K562 (cell line): ENCODE measurements around the gene RNU6-9. TPM values are rescaled to one million over a fixed set of nuclear protein-coding genes. Genes with fewer than 3 reads are reported as not detected.

ENCODE experiments used
- ARID1B ChIP-seq: fragments of 450-650 bp; IDR thresholded peaks from 2 replicates; pipeline ENCODE4 v1.6.1; 2016; ENCODE audit warnings: antibody characterized with exemption, mild to moderate bottlenecking, inconsistent platforms
- ETS1 ChIP-seq: conservative IDR thresholded peaks from 2 replicates; pipeline ENCODE4 v1.6.1; 2011; ENCODE audit warnings: low read depth, mild to moderate bottlenecking, low read length; ENCODE audit not compliant: control insufficient read depth
- ETS2 ChIP-seq: IDR thresholded peaks from 2 replicates; pipeline ENCODE4 v1.6.1; 2016; ENCODE audit warnings: borderline replicate concordance, missing genetic modification characterization, mild to moderate bottlenecking, moderate library complexity, missing compliant biosample characterization; ENCODE audit not compliant: poor library complexity, severe bottlenecking
- KLF10 ChIP-seq: fragments of 250-450 bp; sonication (Bioruptor Pico); IDR thresholded peaks from 2 replicates; pipeline ENCODE4 v1.6.1; 2021; ENCODE audit warnings: matching md5 sums
- MCM2 ChIP-seq: fragments of 450-650 bp; IDR thresholded peaks from 2 replicates; pipeline ENCODE4 v1.6.1; 2017; ENCODE audit warnings: low read depth, mild to moderate bottlenecking
- PRDM10 ChIP-seq: fragments of 450-650 bp; IDR thresholded peaks from 2 replicates; pipeline ENCODE4 v1.6.1; 2018; ENCODE audit not compliant: partially characterized antibody
- RBFOX2 ChIP-seq: fragments of 200-400 bp; formaldehyde crosslinking; IDR thresholded peaks from 2 replicates; pipeline ENCODE4 v1.6.1; 2017; ENCODE audit warnings: low read depth, mild to moderate bottlenecking, low read length, moderate library complexity
- UBTF ChIP-seq, 2 experiments: IDR thresholded peaks; 2 replicates each; pipeline ENCODE4 v1.6.1; 2012; ENCODE audit warnings: improper control_type of control experiment in 2 of 2, low read depth in 2 of 2, low read length in 2 of 2, borderline replicate concordance in 1 of 2
- polyA plus RNA-seq, 8 experiments: library from polyadenylated mRNA; depleted of rRNA in 4 of 8; stranded (reverse) in 5 of 8; unstranded in 3 of 8; fragments of >200 nt; fragmentation: Nextera tagmentation in 2 of 8; fragmentation: Illumina TruSeq in 1 of 8; extraction: Ambion mirVana in 2 of 8; extraction: Trizol in 1 of 8; gene quantifications; 2 replicates each; pipeline versions ENCODE4 v1.2.1 to v1.2.3, GENCODE V29; 2011 to 2014; ENCODE audit warnings: inconsistent platforms in 1 of 8, missing spikeins in 1 of 8
- total RNA-seq, 7 experiments: library from RNA; depleted of rRNA in 6 of 7; stranded (reverse); fragments of >200 nt in 6 of 7; fragmentation: Illumina TruSeq in 2 of 7; extraction: Trizol in 2 of 7; gene quantifications; 2 replicates each; pipeline versions ENCODE4 v1.2.1 to v1.2.3, GENCODE V29; 2011 to 2021; ENCODE audit warnings: low replicate concordance in 1 of 7
- TF ChIP-seq, protein P1 (sequence below): sonication (generic); formaldehyde crosslinking; IDR thresholded peaks from 2 replicates; pipeline ENCODE4 v1.8.1; 2023; ENCODE audit warnings: mild to moderate bottlenecking, missing genetic modification reagents

The RNU6-9 gene
- total and polyA plus RNA-seq, 9 of the 15 experiments (the other 6 are each of a cell fraction or from before 2014, with no cell fraction given) = not detected

- TF ChIP-seq RBFOX2 (peak; percentile 38), ETS1 (no peak), MCM2 (no peak), PRDM10 (peak; percentile 20), ETS2 (no peak), KLF10 (no peak), UBTF (IDR thresholded peaks at IDR 0.05; ENCODE audit: borderline replicate concordance in 1 of 2, low read depth in 2 of 2, low read length in 2 of 2) (no peak), ARID1B (no peak)
- TF ChIP-seq, protein P1, sequence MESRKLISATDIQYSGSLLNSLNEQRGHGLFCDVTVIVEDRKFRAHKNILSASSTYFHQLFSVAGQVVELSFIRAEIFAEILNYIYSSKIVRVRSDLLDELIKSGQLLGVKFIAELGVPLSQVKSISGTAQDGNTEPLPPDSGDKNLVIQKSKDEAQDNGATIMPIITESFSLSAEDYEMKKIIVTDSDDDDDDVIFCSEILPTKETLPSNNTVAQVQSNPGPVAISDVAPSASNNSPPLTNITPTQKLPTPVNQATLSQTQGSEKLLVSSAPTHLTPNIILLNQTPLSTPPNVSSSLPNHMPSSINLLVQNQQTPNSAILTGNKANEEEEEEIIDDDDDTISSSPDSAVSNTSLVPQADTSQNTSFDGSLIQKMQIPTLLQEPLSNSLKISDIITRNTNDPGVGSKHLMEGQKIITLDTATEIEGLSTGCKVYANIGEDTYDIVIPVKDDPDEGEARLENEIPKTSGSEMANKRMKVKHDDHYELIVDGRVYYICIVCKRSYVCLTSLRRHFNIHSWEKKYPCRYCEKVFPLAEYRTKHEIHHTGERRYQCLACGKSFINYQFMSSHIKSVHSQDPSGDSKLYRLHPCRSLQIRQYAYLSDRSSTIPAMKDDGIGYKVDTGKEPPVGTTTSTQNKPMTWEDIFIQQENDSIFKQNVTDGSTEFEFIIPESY = 0 out of 2 replicates have a peak, but pooled peaks have one; percentile 35
These were observed 34.6 kb downstream of the RNU6-9 start (continued) for GRCh38 chr19:927780-928401.
